NCI-H774 (cell line): Measurements from ENCODE around the gene COL4A6.

ENCODE experiments used
- DNase-seq: peaks from one replicate; lab custom pipeline; 2025; lab: John Stamatoyannopoulos, UW

COL4A6 gene

GRCh38 chrX:108331126-108331909 lies 106.9 kb downstream of the COL4A6 start:
- no peak for DNase-seq

DNA sequence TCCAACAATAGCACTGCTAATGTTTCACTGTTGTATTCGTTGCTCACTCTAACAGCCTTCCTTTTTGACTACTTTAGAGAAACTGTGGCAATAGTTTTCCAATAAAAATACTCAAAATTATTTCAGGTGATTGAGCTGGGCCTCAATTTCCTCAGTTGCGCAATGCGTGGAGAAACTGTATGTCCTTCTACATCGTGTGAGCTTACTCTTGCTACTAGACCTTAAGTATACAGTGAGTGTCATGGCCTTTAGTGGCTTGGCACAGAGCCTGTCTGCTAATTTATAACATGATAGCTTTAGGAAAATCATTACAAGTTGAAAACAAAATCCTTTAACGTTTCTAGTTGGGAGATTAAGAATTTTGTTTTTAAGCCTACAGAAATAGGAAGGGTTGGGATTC lies 114.5 kb downstream of the COL4A6 start:
- no peak for DNase-seq

DNA sequence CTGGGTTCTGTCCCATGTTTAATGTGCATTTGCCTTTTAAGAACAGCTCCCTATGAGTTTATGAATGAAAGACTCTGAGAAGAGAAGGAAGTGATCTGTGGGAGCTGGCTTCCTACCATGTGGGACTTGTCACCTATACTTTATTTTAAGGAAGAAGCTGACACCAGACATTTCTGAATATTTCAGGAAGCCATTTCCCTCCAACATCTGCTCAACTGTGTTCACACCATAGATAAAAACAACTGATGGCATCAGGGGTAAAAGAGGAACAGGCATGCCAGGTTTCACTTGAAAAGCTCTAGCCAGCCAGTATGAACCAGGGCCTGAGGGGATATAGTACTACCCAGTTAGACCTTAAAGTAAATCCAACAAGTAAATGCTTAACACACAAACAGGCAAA lies 116.0 kb downstream of the COL4A6 start:
- DNase-seq: no peak

GRCh38 chrX:108316456-108316855 lies 121.8 kb downstream of the COL4A6 start:
- no peak for DNase-seq

DNA sequence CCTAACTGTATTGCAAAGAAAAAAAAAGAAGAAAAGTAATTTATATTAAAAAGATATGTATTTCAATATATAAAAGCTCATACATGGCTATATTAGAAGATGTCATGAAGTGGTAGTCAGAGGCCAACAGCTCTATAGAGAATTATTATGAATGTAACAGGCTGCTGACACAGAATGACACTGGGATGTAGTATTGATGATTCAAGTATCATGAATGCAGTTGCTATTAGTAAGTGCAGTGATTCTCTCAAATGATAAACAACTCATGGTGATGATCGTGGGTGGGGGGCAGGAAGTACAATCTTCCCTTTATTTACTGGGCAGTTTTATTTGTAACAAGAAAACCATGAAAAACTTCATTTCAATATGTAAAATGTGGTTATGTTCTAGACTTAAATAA lies 124.6 kb downstream of the COL4A6 start:
- DNase-seq: no peak

- DNase-seq: no peak
These were observed 125.3 kb downstream of the COL4A6 start for GRCh38 chrX:108312957-108313356.

GRCh38 chrX:108312011-108312410 lies 126.2 kb downstream of the COL4A6 start:
- DNase-seq: no peak

- DNase-seq: no peak
These were observed 127.7 kb downstream of the COL4A6 start for GRCh38 chrX:108310506-108310905.

DNA sequence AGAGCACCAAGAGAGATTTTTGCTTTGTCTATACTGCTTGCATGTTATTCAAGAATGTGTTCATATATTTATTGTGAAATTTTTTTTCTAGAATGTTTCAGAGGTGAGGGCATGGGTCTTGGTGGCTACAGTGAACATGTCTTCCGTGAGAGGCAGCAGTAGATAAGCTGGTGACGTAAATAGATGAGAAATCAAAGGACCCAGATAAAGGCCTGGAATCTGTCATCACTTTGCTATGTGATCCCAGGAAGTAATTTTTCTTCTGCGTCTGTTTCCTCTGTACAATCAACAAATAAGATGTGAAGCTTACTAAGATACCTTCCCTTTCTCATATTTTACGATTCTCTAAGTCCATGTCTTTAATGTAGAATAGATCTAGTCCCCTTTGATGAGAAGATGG lies 129.1 kb downstream of the COL4A6 start:
- no peak for DNase-seq

DNA sequence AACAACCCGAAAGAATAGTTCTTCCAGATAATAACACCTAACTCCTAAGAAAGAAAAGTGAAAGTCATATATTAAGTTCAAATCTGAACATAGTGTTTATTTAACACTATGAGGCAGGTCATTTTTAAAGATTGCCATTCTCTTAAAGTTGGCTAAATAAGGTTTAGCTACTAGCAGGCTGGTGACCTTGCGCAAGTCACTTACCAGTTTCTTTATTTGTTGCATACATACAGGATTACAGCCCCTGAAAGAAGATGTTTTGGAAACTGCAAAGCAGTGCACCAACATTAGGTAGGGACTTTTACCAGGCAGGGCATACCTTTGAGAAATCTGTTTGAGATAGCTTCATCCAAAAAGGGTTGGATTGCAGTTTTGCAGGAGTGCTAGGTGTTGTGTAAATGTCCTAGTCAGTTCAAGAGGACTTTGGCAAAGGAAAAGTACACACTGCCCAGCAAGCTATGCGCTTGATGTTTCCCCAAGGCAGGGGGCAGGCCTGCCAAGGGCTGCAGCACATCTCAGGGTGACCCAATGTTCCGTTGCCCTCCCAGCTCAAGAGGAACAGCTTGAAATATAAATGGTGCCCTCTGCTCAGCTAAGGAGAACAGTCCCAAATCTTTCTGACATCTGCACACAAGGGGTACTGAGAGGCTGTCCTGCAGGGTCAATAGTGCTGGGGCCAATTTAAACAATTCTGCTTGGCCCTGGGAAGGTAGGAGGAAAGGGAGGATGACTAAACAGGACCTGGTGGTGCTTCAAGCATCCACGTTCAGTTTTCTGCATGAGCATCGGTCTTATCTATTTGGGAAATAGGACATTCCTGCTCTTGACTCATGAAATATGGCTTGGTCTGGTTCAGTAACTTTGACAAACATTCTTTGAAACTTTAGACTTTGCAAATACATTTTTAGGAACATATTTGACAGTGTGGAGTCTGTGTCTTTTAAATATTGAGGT lies 130.8 kb downstream of the COL4A6 start:
- no peak for DNase-seq

DNA sequence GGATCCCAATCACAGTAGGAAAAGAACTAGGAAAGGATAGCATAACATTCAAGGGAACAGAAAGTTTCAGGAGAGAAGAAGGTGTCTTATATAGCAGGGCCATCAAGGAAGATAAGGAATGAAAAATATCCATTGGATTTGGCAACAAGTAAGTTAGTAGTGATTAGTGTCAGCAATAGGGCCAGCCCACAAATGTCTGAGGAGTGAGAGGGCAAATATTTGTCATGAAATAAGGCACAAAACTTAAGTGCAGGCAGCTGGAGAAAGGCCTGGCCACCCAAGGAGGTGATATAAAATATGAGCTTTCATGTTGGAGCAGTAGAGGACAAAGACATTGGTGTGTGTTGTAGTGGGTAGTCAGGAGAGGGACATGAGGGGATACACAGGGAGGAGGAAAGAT lies 132.1 kb downstream of the COL4A6 start:
- no peak for DNase-seq

DNA sequence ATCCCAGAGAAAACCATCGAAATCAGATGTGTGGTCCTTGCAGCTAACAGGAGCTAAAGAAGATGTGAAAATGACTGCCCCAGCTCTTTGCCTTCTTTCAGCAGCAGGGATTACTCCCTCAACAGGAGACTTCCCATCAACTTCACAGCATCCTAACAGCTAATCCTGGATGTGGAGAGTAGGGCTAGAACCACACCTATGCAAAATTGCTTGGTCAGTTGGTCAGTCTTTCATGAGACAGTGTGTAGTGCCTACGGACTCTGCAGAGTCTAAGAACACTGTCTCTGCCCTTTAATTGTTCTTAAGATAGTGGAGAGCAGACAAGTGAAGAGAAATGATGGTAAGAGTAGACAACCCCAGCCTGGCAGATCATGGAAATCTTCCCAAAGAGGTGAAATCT lies 133.5 kb downstream of the COL4A6 start:
- DNase-seq: no peak

DNA sequence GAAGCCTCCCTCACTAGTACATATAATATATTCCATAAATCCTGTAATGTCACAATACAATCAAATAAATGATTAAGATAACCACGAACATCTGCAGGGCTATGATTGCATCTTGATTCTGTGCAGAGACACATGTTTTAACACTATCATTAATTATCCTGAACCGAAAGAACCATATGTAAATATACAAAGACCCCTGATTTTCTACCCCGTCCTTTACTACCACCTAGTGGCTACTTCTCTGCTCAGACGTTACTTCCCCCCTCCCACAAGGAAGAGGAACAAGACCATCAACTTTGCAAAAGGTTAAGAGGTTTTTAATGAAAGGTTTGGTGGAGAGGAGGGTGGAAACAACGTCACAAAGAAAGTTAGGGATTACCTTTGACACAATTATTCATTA lies 134.0 kb downstream of the COL4A6 start:
- no peak for DNase-seq

DNA sequence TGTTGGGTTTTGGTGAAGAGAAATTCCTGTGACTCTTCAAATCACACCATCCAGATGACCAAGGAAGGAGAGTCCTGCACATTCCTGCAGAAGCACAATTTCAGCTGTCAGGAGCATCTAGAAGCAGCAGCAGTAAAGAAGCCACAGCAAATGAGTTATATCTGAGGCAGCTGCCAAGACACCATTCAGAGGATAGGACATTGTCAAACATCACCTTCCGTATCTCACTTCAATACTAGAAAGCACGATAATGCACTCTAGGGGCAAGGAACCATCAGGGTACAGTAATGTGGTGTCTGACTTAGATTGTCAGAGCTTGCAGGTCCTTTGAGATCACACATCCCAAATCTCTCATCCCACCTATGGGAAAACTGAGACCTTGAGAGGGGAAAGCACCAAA lies 134.5 kb downstream of the COL4A6 start:
- DNase-seq: no peak

DNA sequence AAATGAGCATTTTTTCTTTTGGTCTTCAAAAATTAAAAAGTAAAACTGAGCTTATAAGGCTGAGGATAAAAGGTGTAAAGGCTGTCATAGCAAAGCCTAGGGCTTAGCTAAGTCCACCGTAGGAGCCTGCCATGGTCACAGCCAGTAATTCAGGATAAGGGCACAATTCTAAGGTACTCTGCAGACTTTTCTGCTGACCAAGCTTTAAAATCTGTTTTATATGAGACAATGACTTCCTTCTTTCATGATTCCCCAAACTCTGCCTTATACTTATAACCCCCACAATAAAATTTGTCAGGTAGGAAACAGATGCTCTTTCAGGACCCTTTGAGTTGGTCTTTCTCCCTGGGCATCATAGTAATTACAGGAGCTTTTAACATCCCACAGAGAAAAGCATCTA lies 138.5 kb downstream of the COL4A6 start:
- no peak for DNase-seq

GRCh38 chrX:108299101-108299591 lies 139.1 kb downstream of the COL4A6 start:
- DNase-seq: no peak

DNA sequence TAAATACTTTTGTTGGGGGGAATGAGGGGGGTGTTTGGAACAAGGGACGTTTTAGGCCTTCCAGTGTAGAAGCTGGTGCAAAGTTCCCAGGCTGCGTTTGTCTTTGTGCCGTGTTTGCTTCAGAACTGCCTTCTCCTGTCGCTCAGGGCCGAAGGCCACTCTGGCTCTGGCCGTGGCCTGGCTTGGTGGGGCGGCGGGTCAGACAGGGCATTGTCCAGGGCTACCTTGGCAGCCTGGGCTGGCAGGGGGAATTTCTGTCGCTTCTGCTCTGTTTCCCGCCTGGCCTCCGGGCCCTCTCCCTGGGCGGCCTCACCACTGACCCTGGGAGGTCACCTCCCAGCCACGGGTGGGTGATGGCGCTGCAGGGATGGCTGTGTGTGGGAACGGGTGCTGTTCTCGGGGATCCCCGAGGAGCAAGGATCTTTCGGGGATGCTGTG lies 140.0 kb downstream of the COL4A6 start:
- DNase-seq: no peak

- no peak for DNase-seq
These were observed 140.9 kb downstream of the COL4A6 start for GRCh38 chrX:108297290-108297689.

- no peak for DNase-seq
These were observed 146.2 kb downstream of the COL4A6 start for GRCh38 chrX:108292053-108292452.

DNA sequence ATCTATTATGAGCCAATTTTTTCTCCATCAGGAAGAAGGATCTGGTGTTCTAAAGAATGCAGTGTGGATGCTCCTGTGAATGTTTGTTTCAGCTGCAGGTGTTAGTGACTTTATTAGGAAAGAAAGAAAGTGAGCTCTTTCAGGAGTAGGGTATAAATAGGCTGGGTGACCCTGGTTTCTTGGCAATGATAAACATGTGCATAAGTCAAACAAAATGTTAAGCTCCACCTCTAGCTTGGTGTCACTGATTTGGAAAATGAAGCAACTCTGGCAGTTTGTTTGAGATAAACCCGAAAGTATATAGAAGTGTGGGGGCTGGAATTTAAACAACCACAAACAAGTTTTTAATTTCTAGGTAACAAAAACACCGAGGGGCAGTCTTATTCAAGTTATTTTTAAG lies 152.3 kb downstream of the COL4A6 start:
- DNase-seq: no peak

- DNase-seq: no peak
These were observed 152.9 kb downstream of the COL4A6 start for GRCh38 chrX:108285356-108285755.

DNA sequence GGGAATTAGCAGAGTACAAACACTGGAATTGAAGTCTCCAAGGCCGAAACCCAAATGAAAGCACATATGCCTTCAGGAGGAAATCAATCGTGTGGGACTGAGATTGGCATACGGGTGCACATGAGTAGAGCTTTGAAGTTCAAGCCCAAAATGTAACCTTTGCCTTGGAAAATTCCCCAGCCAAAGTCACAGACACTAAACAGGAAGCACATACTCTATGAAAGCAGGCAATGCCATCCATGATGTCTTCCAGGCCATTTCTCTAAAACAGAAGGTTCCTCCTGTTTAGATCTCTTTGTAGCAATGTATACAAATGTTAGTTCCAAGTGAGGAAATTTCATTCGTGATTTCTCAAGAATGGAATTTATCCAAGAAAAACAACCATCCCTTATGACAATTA lies 162.5 kb downstream of the COL4A6 start:
- DNase-seq: no peak

GRCh38 chrX:108271397-108271787 lies 166.8 kb downstream of the COL4A6 start:
- no peak for DNase-seq
